ENCODE results near the gene CLCF1. TPM values are rescaled to one million over a fixed set of nuclear protein-coding genes. Genes with fewer than 3 reads are reported as not detected.

The CLCF1 gene
- polyA plus RNA-seq, 2 donors: 1.4 to 2.2 TPM

DNA sequence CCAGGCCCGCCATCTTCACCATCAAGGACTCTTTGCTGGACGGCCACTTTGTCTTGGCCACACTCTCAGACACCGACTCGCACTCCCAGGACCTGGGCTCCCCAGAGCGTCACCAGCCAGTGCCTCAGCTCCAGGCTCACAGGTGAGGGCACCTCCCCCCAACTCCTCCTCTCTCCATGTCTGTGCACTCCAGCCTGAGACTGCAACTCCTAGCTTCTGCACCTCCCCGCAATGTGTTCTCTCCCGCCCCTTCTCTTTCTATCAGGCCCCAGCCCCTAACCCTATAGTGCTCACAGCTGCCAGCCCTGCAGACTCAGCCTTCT is 22.8 kb upstream of the CLCF1 start:
- Histone ChIP-seq H3K4me1 (ENCODE audit: control insufficient read depth in 2 of 2, insufficient read depth in 2 of 2, low read length in 1 of 2) (peaks cover 0 to 24% of the 10 kb centered on the region in 2 donors), H3K27me3 (ENCODE audit: control insufficient read depth in 1 of 2, insufficient read depth in 2 of 2, low read length in 2 of 2) (no peaks in the 10 kb centered on the region), H3K4me3 (ENCODE audit: low read depth in 1 of 2, low read length in 2 of 2) (no peak overlapping the region), H3K27ac (ENCODE audit: low read depth in 2 of 2, low read length in 1 of 2) (no peak overlapping the region), H3K9me3 (ENCODE audit: control insufficient read depth in 2 of 2, insufficient read depth in 1 of 2, low read depth in 1 of 2, low read length in 1 of 2) (no peaks in the 10 kb centered on the region), H3K36me3 (ENCODE audit: control insufficient read depth in 2 of 2, insufficient read depth in 2 of 2, low read length in 1 of 2) (peaks cover 15 to 44% of the 10 kb centered on the region in 2 donors)
- WGBS, 2 donors: 91 to 99% methylated on average over 6 to 7 of the region's 7 CpGs

GRCh38 chr11:67395555-67396258 is 22.3 kb upstream of the CLCF1 start:
- peaks cover 0 to 23% of the 10 kb centered on the region in 2 donors for H3K4me1 ChIP-seq (ENCODE audit: control insufficient read depth in 2 of 2, insufficient read depth in 2 of 2, low read length in 1 of 2)
- no peak overlapping the region for H3K27ac ChIP-seq (ENCODE audit: low read depth in 2 of 2, low read length in 1 of 2)
- H3K9me3 ChIP-seq (ENCODE audit: control insufficient read depth in 2 of 2, insufficient read depth in 1 of 2, low read depth in 1 of 2, low read length in 1 of 2): no peaks in the 10 kb centered on the region
- H3K36me3 ChIP-seq (ENCODE audit: control insufficient read depth in 2 of 2, insufficient read depth in 2 of 2, low read length in 1 of 2): peaks cover 15 to 44% of the 10 kb centered on the region in 2 donors
- H3K27me3 ChIP-seq (ENCODE audit: control insufficient read depth in 1 of 2, insufficient read depth in 2 of 2, low read length in 2 of 2): no peaks in the 10 kb centered on the region
- H3K4me3 ChIP-seq (ENCODE audit: low read depth in 1 of 2, low read length in 2 of 2): no peak overlapping the region
- 76 to 81% methylated on average over 19 of the region's 19 CpGs for WGBS, 2 donors

DNA sequence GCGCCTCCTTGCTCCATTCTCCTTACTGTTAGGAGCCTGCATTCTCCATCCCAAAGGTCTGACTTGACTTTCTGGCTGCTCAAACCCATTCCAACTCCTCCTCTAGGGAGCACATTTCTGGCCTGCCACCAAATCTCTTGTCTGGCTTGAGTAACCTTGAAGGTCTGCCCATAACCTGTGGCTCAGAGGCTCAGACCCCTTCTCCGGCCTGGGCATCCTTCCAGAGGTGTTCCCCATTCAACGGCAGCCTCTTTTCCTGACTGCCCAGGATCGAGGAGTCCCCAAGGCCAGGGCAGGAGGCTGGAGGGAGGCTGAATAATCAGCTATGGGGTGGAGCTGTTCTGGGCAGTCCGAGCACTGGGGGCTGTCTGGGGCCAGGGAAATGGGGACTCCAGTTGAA is 20.6 kb upstream of the CLCF1 start:
- Histone ChIP-seq H3K4me1 (ENCODE audit: control insufficient read depth in 2 of 2, insufficient read depth in 2 of 2, low read length in 1 of 2) (peaks cover 0 to 12% of the 10 kb centered on the region in 2 donors), H3K27ac (ENCODE audit: low read depth in 2 of 2, low read length in 1 of 2) (no peak overlapping the region), H3K9me3 (ENCODE audit: control insufficient read depth in 2 of 2, insufficient read depth in 1 of 2, low read depth in 1 of 2, low read length in 1 of 2) (no peaks in the 10 kb centered on the region), H3K36me3 (ENCODE audit: control insufficient read depth in 2 of 2, insufficient read depth in 2 of 2, low read length in 1 of 2) (peaks cover 12 to 35% of the 10 kb centered on the region in 2 donors), H3K27me3 (ENCODE audit: control insufficient read depth in 1 of 2, insufficient read depth in 2 of 2, low read length in 2 of 2) (no peaks in the 10 kb centered on the region), H3K4me3 (ENCODE audit: low read depth in 1 of 2, low read length in 2 of 2) (no peak overlapping the region)
- 80 to 87% methylated on average over 5 of the region's 5 CpGs for WGBS, 2 donors

- no peak overlapping the region for H3K27ac ChIP-seq (ENCODE audit: low read depth in 2 of 2, low read length in 1 of 2)
- no peak overlapping the region for H3K4me3 ChIP-seq (ENCODE audit: low read depth in 1 of 2, low read length in 2 of 2)
- H3K36me3 ChIP-seq (ENCODE audit: control insufficient read depth in 2 of 2, insufficient read depth in 2 of 2, low read length in 1 of 2): peaks cover 12 to 30% of the 10 kb centered on the region in 2 donors
- H3K9me3 ChIP-seq (ENCODE audit: control insufficient read depth in 2 of 2, insufficient read depth in 1 of 2, low read depth in 1 of 2, low read length in 1 of 2): no peaks in the 10 kb centered on the region
- peaks cover 0 to 12% of the 10 kb centered on the region in 2 donors for H3K4me1 ChIP-seq (ENCODE audit: control insufficient read depth in 2 of 2, insufficient read depth in 2 of 2, low read length in 1 of 2)
- 90 to 93% methylated on average over 17 to 18 of the region's 18 CpGs for WGBS, 2 donors
- H3K27me3 ChIP-seq (ENCODE audit: control insufficient read depth in 1 of 2, insufficient read depth in 2 of 2, low read length in 2 of 2): no peaks in the 10 kb centered on the region
Observed at GRCh38 chr11:67393437-67393836, 20.0 kb upstream of the CLCF1 start.

DNA sequence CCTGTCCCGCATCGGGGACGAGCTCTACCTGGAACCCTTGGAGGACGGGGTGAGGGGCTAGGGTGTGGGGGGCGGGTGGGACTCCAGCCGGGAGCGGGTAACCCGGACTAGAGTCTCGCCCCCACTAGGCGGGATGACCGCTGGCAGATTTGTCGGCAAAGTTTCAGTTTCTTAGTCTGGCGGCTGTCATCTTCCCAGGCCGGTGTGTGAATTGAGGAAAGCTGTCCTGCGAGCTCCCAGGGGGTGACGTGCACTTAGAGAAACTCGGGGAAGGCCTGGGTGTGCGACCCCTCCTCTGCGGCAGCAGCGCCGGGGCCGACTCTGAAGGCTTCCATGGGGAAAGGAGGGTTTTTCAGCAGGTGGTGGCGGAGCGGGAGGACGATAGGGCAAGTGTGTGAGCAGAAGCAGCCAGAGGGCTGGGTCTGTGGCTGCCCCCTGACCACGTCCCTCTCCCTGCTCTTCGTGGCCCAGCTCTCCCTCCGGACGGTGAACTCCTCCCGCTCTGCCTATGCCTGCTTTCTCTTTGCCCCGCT is 18.9 kb upstream of the CLCF1 start:
- peaks cover 0 to 12% of the 10 kb centered on the region in 2 donors for H3K4me1 ChIP-seq (ENCODE audit: control insufficient read depth in 2 of 2, insufficient read depth in 2 of 2, low read length in 1 of 2)
- no peaks in the 10 kb centered on the region for H3K27me3 ChIP-seq (ENCODE audit: control insufficient read depth in 1 of 2, insufficient read depth in 2 of 2, low read length in 2 of 2)
- 7% methylated on average over 31 of the region's 31 CpGs for WGBS, 2 donors
- no peaks in the 10 kb centered on the region for H3K9me3 ChIP-seq (ENCODE audit: control insufficient read depth in 2 of 2, insufficient read depth in 1 of 2, low read depth in 1 of 2, low read length in 1 of 2)
- H3K4me3 ChIP-seq (ENCODE audit: low read depth in 1 of 2, low read length in 2 of 2): peak overlapping the region; percentile 66 to 78
- H3K27ac ChIP-seq (ENCODE audit: low read depth in 2 of 2, low read length in 1 of 2): peak overlapping the region; percentile 62 to 81
- H3K36me3 ChIP-seq (ENCODE audit: control insufficient read depth in 2 of 2, insufficient read depth in 2 of 2, low read length in 1 of 2): peaks cover 2 to 18% of the 10 kb centered on the region in 2 donors

DNA sequence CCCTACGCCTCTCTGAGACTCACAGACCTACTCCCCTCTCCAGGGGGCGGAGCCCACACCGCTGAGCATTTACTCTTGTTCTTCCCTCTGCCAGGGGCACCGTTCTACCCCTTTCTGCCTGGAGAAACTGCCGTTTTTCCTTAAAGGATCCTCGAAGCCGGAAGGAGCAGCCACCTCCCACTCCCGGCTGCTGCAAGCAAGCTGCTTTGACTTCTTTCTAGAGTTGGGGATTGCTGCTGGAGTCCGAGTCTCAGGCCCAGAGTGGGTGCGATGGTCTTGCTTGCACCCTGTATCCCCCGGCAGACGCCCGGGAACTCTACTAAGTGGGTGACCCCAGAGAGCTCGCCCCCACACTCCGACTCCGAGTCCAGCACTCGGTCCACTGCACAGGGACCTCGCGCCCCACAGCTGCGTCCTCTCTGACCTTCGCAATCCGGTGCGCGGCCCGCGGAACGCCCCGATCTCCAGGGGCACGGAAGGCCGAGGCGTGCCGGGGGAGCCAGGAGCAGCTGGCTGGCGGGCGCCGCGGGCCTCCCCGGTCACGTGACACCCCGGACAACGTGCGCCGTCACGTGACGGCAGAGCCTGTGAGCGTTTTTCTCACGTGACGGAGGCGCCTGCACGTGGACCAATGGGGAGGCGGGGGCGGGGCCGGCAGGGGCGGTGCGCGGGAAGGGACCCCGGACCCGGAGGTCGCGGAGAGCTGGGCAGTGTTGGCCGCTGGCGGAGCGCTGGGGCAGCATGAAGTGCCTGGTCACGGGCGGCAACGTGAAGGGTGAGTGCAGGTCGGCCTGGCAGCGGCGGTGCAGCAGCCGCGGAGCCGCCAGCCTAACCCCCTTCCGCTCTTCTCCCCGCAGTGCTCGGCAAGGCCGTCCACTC is 18.1 kb upstream of the CLCF1 start, which contains the start of gene RAD9A:
TSS of gene RAD9A (plus strand) at position 683 of the 879 bp plus-strand sequence. CDS start at position 742, 59 bp downstream.
- peaks cover 0 to 12% of the 10 kb centered on the region in 2 donors for H3K4me1 ChIP-seq (ENCODE audit: control insufficient read depth in 2 of 2, insufficient read depth in 2 of 2, low read length in 1 of 2)

GRCh38 chr11:67390947-67391303 is 17.5 kb upstream of the CLCF1 start:
- peak overlapping the region; percentile 83 to 86 for H3K27ac ChIP-seq (ENCODE audit: low read depth in 2 of 2, low read length in 1 of 2)
- no peaks in the 10 kb centered on the region for H3K9me3 ChIP-seq (ENCODE audit: control insufficient read depth in 2 of 2, insufficient read depth in 1 of 2, low read depth in 1 of 2, low read length in 1 of 2)
- H3K4me3 ChIP-seq (ENCODE audit: low read depth in 1 of 2, low read length in 2 of 2): peak overlapping the region; percentile 66 to 78
- WGBS, 2 donors: 10% methylated on average over 15 of the region's 15 CpGs
- H3K27me3 ChIP-seq (ENCODE audit: control insufficient read depth in 1 of 2, insufficient read depth in 2 of 2, low read length in 2 of 2): no peaks in the 10 kb centered on the region
- H3K4me1 ChIP-seq (ENCODE audit: control insufficient read depth in 2 of 2, insufficient read depth in 2 of 2, low read length in 1 of 2): peaks cover 0 to 12% of the 10 kb centered on the region in 2 donors
- peaks cover 0 to 15% of the 10 kb centered on the region in 2 donors for H3K36me3 ChIP-seq (ENCODE audit: control insufficient read depth in 2 of 2, insufficient read depth in 2 of 2, low read length in 1 of 2)

More for the DNA sequence above, 18.1 kb upstream of the CLCF1 start, which contains the start of gene RAD9A:
- WGBS, 2 donors: 1% methylated on average over 64 to 75 of the region's 75 CpGs
- peak within 1 kb of the TSS; percentile 66 to 78 for H3K4me3 ChIP-seq (ENCODE audit: low read depth in 1 of 2, low read length in 2 of 2)
- H3K27me3 ChIP-seq (ENCODE audit: control insufficient read depth in 1 of 2, insufficient read depth in 2 of 2, low read length in 2 of 2): no peaks in the 10 kb centered on the region
- peaks cover 0 to 15% of the 10 kb centered on the region in 2 donors for H3K36me3 ChIP-seq (ENCODE audit: control insufficient read depth in 2 of 2, insufficient read depth in 2 of 2, low read length in 1 of 2)
- no peaks in the 10 kb centered on the region for H3K9me3 ChIP-seq (ENCODE audit: control insufficient read depth in 2 of 2, insufficient read depth in 1 of 2, low read depth in 1 of 2, low read length in 1 of 2)
- H3K27ac ChIP-seq (ENCODE audit: low read depth in 2 of 2, low read length in 1 of 2): peak within 1 kb of the TSS; percentile 83 to 86

- Histone ChIP-seq H3K4me3 (ENCODE audit: low read depth in 1 of 2, low read length in 2 of 2) (no peak overlapping the region), H3K36me3 (ENCODE audit: control insufficient read depth in 2 of 2, insufficient read depth in 2 of 2, low read length in 1 of 2) (peaks cover 0 to 8% of the 10 kb centered on the region in 2 donors), H3K27ac (ENCODE audit: low read depth in 2 of 2, low read length in 1 of 2) (no peak overlapping the region), H3K9me3 (ENCODE audit: control insufficient read depth in 2 of 2, insufficient read depth in 1 of 2, low read depth in 1 of 2, low read length in 1 of 2) (no peaks in the 10 kb centered on the region), H3K4me1 (ENCODE audit: control insufficient read depth in 2 of 2, insufficient read depth in 2 of 2, low read length in 1 of 2) (peaks cover 2 to 12% of the 10 kb centered on the region in 2 donors), H3K27me3 (ENCODE audit: control insufficient read depth in 1 of 2, insufficient read depth in 2 of 2, low read length in 2 of 2) (no peaks in the 10 kb centered on the region)
- WGBS, 2 donors: 65 to 74% methylated on average over 6 of the region's 6 CpGs
Observed at GRCh38 chr11:67389477-67389876, 16.1 kb upstream of the CLCF1 start.

GRCh38 chr11:67387518-67387917 is 14.1 kb upstream of the CLCF1 start:
- Histone ChIP-seq H3K9me3 (ENCODE audit: control insufficient read depth in 2 of 2, insufficient read depth in 1 of 2, low read depth in 1 of 2, low read length in 1 of 2) (no peaks in the 10 kb centered on the region), H3K4me3 (ENCODE audit: low read depth in 1 of 2, low read length in 2 of 2) (no peak overlapping the region), H3K36me3 (ENCODE audit: control insufficient read depth in 2 of 2, insufficient read depth in 2 of 2, low read length in 1 of 2) (no peaks in the 10 kb centered on the region), H3K4me1 (ENCODE audit: control insufficient read depth in 2 of 2, insufficient read depth in 2 of 2, low read length in 1 of 2) (peaks cover 2 to 7% of the 10 kb centered on the region in 2 donors), H3K27ac (ENCODE audit: low read depth in 2 of 2, low read length in 1 of 2) (no peak overlapping the region), H3K27me3 (ENCODE audit: control insufficient read depth in 1 of 2, insufficient read depth in 2 of 2, low read length in 2 of 2) (no peaks in the 10 kb centered on the region)
- 64 to 71% methylated on average over 6 of the region's 6 CpGs for WGBS, 2 donors
